ENCODE results near the gene LIPC. TPM values are rescaled to one million over a fixed set of nuclear protein-coding genes. Genes with fewer than 3 reads are reported as not detected.

The LIPC gene
- total RNA-seq, 3 donors from 2014 or later: 2.3 to 9.3 (median 3.4) TPM

DNA sequence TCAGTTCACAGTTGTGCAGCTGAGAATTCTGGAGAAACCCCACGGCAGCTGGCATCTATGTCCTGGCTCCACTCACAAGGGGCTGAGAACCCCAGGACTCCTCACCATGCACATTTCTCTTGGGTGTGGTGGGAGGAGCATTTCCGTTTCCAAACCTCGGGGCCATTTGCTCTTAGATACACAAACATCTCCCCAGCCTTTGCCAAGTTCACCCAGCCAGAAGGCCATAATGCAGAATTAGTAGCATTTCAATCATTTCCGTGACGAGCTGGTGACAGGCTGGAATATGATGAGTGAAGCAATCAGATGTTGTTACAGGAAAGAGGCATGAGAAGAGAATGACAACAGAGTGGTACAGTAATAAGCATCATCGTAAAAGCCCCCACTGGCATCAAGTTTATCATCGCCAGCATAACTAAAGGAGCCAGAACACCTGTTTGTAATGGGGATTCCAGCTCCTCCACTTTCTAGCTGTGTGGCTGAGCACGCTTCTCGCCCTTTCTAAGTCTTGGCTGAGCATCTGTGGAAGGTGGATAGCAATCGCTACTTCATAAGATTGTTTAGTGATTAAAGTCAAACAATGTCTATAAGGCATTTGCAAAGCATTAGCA, 82.0 kb downstream of the LIPC start:
- Histone ChIP-seq H3K4me1 (ENCODE audit: low read depth) (no peaks in the 10 kb centered on the region), H3K4me3 (no peak overlapping the region), H3K36me3 (ENCODE audit: low read depth) (no peaks in the 10 kb centered on the region), H3K9me3 (no peaks in the 10 kb centered on the region)
- peak; percentile 33 for ATAC-seq
- no peak for DNase-seq
- TF ChIP-seq, protein P1, sequence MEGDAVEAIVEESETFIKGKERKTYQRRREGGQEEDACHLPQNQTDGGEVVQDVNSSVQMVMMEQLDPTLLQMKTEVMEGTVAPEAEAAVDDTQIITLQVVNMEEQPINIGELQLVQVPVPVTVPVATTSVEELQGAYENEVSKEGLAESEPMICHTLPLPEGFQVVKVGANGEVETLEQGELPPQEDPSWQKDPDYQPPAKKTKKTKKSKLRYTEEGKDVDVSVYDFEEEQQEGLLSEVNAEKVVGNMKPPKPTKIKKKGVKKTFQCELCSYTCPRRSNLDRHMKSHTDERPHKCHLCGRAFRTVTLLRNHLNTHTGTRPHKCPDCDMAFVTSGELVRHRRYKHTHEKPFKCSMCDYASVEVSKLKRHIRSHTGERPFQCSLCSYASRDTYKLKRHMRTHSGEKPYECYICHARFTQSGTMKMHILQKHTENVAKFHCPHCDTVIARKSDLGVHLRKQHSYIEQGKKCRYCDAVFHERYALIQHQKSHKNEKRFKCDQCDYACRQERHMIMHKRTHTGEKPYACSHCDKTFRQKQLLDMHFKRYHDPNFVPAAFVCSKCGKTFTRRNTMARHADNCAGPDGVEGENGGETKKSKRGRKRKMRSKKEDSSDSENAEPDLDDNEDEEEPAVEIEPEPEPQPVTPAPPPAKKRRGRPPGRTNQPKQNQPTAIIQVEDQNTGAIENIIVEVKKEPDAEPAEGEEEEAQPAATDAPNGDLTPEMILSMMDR (IDR thresholded peaks at IDR 0.05): no peak
- intact Hi-C loops (cut with DNase I, micrococcal nuclease): no loop called here

- intact Hi-C loops (cut with DNase I, micrococcal nuclease): no loop called here
- Histone ChIP-seq H3K4me1 (ENCODE audit: low read depth) (no peaks in the 10 kb centered on the region), H3K4me3 (no peak overlapping the region), H3K36me3 (ENCODE audit: low read depth) (no peaks in the 10 kb centered on the region), H3K9me3 (no peaks in the 10 kb centered on the region)
- ATAC-seq (peak; percentile 34), DNase-seq (no peak)
- TF ChIP-seq, protein P1 (IDR thresholded peaks at IDR 0.05): no peak
Observed at GRCh38 chr15:58515807-58516206, 84.0 kb downstream of the LIPC start.

DNA sequence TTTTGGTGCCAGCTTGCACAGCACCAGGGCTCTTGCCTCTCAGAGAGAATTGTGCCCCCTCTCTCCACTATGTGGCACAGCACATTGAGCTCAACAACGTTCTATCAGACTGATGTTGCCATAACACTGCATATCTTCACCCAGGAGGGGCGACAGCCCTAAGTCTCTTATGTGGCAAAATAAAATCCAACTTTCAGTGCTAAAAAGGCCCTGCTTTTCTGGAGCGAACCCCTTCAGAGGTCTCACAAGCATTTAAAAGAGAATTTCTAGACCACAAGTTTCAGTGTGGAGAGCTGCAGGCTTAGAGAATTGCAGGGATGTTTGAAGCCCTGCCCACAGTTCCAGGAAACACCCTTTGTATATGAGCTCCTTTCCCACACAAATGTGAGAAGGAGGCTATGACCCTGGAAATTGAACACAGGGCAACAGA, 85.5 kb downstream of the LIPC start:
- TF ChIP-seq, protein P1 (IDR thresholded peaks at IDR 0.05): no peak
- H3K4me1 ChIP-seq (ENCODE audit: low read depth): no peaks in the 10 kb centered on the region
- ATAC-seq (no peak), DNase-seq (no peak)
- H3K4me3 ChIP-seq: no peak overlapping the region
- no peaks in the 10 kb centered on the region for H3K9me3 ChIP-seq
- intact Hi-C loops (cut with DNase I, micrococcal nuclease): no loop called here
- H3K36me3 ChIP-seq (ENCODE audit: low read depth): no peaks in the 10 kb centered on the region

- intact Hi-C loops (cut with DNase I, micrococcal nuclease): no loop called here
- ATAC-seq: peak; percentile 12
Observed at GRCh38 chr15:58517682-58518525, 86.1 kb downstream of the LIPC start.

GRCh38 chr15:58518626-58519025, 86.8 kb downstream of the LIPC start:
- Histone ChIP-seq H3K4me1 (ENCODE audit: low read depth) (no peaks in the 10 kb centered on the region), H3K36me3 (ENCODE audit: low read depth) (no peaks in the 10 kb centered on the region), H3K9me3 (no peaks in the 10 kb centered on the region), H3K4me3 (no peak overlapping the region)
- intact Hi-C loops (cut with DNase I, micrococcal nuclease): no loop called here
- no peak for DNase-seq
- ATAC-seq: no peak
- TF ChIP-seq, protein P1 (IDR thresholded peaks at IDR 0.05): no peak

More at GRCh38 chr15:58517682-58518525, 86.1 kb downstream of the LIPC start:
- H3K4me1 ChIP-seq (ENCODE audit: low read depth): no peaks in the 10 kb centered on the region
- H3K9me3 ChIP-seq: no peaks in the 10 kb centered on the region
- no peak for DNase-seq
- no peaks in the 10 kb centered on the region for H3K36me3 ChIP-seq (ENCODE audit: low read depth)
- no peak overlapping the region for H3K4me3 ChIP-seq
- TF ChIP-seq, protein P1 (IDR thresholded peaks at IDR 0.05): no peak
